Fibroblast of lung (primary cell): ENCODE measurements around the gene GRHPR. TPM values are rescaled to one million over a fixed set of nuclear protein-coding genes. Genes with fewer than 3 reads are reported as not detected.
A peak's percentile ranks its signal among the peaks of the same experiment; 100 is the strongest.

Experiments
- DNase-seq, 2 donors: peaks; one replicate each; pipeline versions ENCODE4 v3.0.0 to v3.0.0-alpha.2; 2010; ENCODE audit warnings: low read depth in 2 of 2
- H2AFZ ChIP-seq: 2 replicates; pipeline ENCODE4 v1.5.1; 2012; ENCODE audit warnings: low read length, control low read depth, inconsistent platforms
- H3K27ac ChIP-seq: 2 replicates; pipeline ENCODE4 v1.5.1; 2011; ENCODE audit warnings: low read length, control low read depth; ENCODE audit not compliant: insufficient read depth
- H3K27me3 ChIP-seq: 2 replicates; pipeline ENCODE4 v1.5.1; 2011; ENCODE audit warnings: mild to moderate bottlenecking, low read length; ENCODE audit not compliant: control insufficient read depth, insufficient read depth
- H3K36me3 ChIP-seq: 2 replicates; pipeline ENCODE4 v1.5.1; 2011; ENCODE audit warnings: low read length; ENCODE audit not compliant: control insufficient read depth, insufficient read depth
- H3K4me1 ChIP-seq: 2 replicates; pipeline ENCODE4 v1.5.1; 2011; ENCODE audit warnings: low read length; ENCODE audit not compliant: control insufficient read depth, insufficient read depth; ENCODE audit errors: extremely low read depth
- H3K4me2 ChIP-seq: 2 replicates; pipeline ENCODE4 v1.5.1; 2011; ENCODE audit warnings: low read length, control low read depth; ENCODE audit not compliant: insufficient read depth; ENCODE audit errors: extremely low read depth
- H3K4me3 ChIP-seq, 4 experiments: fragments of 200-600 bp in 1 of 4; sonication (generic) in 1 of 4; replicated peaks in 1 of 4; 2 replicates each; pipeline ENCODE4 v1.5.1; 2011 to 2016; ENCODE audit warnings: low read length in 4 of 4, low read depth in 3 of 4, mild to moderate bottlenecking in 3 of 4, control low read depth in 2 of 4, inconsistent platforms in 1 of 4, mixed read lengths in 1 of 4; ENCODE audit not compliant: insufficient read depth in 1 of 4; ENCODE audit errors: control extremely low read depth in 1 of 4
- H3K79me2 ChIP-seq: 2 replicates; pipeline ENCODE4 v1.5.1; 2012; ENCODE audit warnings: mild to moderate bottlenecking, low read length, inconsistent platforms; ENCODE audit not compliant: control insufficient read depth, insufficient read depth
- H3K9ac ChIP-seq: 2 replicates; pipeline ENCODE4 v1.5.1; 2011; ENCODE audit warnings: mild to moderate bottlenecking, low read length, control low read depth; ENCODE audit not compliant: insufficient read depth
- H3K9me3 ChIP-seq: 2 replicates; pipeline ENCODE4 v1.5.1; 2012; ENCODE audit warnings: low read depth, low read length; ENCODE audit not compliant: control insufficient read depth, insufficient read depth
- H4K20me1 ChIP-seq: 2 replicates; pipeline ENCODE4 v1.5.1; 2011; ENCODE audit warnings: low read length; ENCODE audit not compliant: control insufficient read depth, insufficient read depth; ENCODE audit errors: extremely low read depth
- EZH2 ChIP-seq: IDR thresholded peaks from 2 replicates; pipeline ENCODE4 v1.5.1; 2012; ENCODE audit warnings: low read length, control low read depth, mild to moderate bottlenecking; ENCODE audit errors: missing control alignments
- polyA plus RNA-seq, 2 donors: library from polyadenylated mRNA; depleted of rRNA in 1 of 2; stranded (reverse) in 1 of 2; unstranded in 1 of 2; fragments of >200 nt; gene quantifications; 2 replicates each; pipeline ENCODE4 v1.2.1, GENCODE V29; 2011 to 2012; ENCODE audit warnings: missing spikeins in 1 of 2
- total RNA-seq: library from RNA; depleted of rRNA; stranded (reverse); fragments of >200 nt; gene quantifications from 2 replicates; pipeline ENCODE4 v1.2.1, GENCODE V29; 2014
- TF ChIP-seq, protein P1 (sequence below), 2 donors: IDR thresholded peaks in 1 of 2; conservative IDR thresholded peaks in 1 of 2; 1 replicate in 1 of 2; 2 replicates in 1 of 2; pipeline ENCODE4 v1.5.1; 2011 to 2012; ENCODE audit warnings: low read length in 2 of 2, control low read depth in 1 of 2, inconsistent platforms in 1 of 2, low read depth in 1 of 2, mild to moderate bottlenecking in 1 of 2

The GRHPR gene
- total and polyA plus RNA-seq, 2 donors (not counting 1 experiment from before 2014, with no cell fraction given), result 107 to 108 TPM

GRCh38 chr9:37432020-37432419 is 9.5 kb downstream of the GRHPR start:
- H3K79me2 ChIP-seq, result no peaks in the 10 kb centered on the region

GRCh38 chr9:37433867-37434371 is 11.4 kb downstream of the GRHPR start:
- H3K4me1 ChIP-seq, result no peaks in the 10 kb centered on the region
- TF ChIP-seq EZH2, result no peak
- TF ChIP-seq, protein P1, sequence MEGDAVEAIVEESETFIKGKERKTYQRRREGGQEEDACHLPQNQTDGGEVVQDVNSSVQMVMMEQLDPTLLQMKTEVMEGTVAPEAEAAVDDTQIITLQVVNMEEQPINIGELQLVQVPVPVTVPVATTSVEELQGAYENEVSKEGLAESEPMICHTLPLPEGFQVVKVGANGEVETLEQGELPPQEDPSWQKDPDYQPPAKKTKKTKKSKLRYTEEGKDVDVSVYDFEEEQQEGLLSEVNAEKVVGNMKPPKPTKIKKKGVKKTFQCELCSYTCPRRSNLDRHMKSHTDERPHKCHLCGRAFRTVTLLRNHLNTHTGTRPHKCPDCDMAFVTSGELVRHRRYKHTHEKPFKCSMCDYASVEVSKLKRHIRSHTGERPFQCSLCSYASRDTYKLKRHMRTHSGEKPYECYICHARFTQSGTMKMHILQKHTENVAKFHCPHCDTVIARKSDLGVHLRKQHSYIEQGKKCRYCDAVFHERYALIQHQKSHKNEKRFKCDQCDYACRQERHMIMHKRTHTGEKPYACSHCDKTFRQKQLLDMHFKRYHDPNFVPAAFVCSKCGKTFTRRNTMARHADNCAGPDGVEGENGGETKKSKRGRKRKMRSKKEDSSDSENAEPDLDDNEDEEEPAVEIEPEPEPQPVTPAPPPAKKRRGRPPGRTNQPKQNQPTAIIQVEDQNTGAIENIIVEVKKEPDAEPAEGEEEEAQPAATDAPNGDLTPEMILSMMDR (conservative IDR thresholded peaks at IDR 0.05 in 1 of 2, IDR thresholded peaks at IDR 0.05 in 1 of 2; ENCODE audit: low read depth in 1 of 2, low read length in 2 of 2), result no peak
- H3K9me3 ChIP-seq, result no peaks in the 10 kb centered on the region
- H3K4me2 ChIP-seq, result no peak overlapping the region
- no peaks in the 10 kb centered on the region for H3K79me2 ChIP-seq
- no peaks in the 10 kb centered on the region for H3K27me3 ChIP-seq
- H4K20me1 ChIP-seq, result no peaks in the 10 kb centered on the region
- no peak overlapping the region for H3K4me3 ChIP-seq
- no peak overlapping the region for H3K9ac ChIP-seq
- H3K36me3 ChIP-seq, result peaks cover 31% of the 10 kb centered on the region
- peak; percentile 25 to 28 for DNase-seq
- no peak overlapping the region for H2AFZ ChIP-seq
- no peak overlapping the region for H3K27ac ChIP-seq

More at GRCh38 chr9:37432020-37432419, 9.5 kb downstream of the GRHPR start:
- no peaks in the 10 kb centered on the region for H3K9me3 ChIP-seq
- no peaks in the 10 kb centered on the region for H3K4me1 ChIP-seq
- no peak overlapping the region for H3K4me3 ChIP-seq
- no peak for DNase-seq
- no peak overlapping the region for H3K27ac ChIP-seq
- H2AFZ ChIP-seq, result no peak overlapping the region
- H3K9ac ChIP-seq, result no peak overlapping the region
- H4K20me1 ChIP-seq, result no peaks in the 10 kb centered on the region
- H3K27me3 ChIP-seq, result no peaks in the 10 kb centered on the region
- peaks cover 32% of the 10 kb centered on the region for H3K36me3 ChIP-seq
- no peak overlapping the region for H3K4me2 ChIP-seq
- no peak for TF ChIP-seq EZH2
- TF ChIP-seq, protein P1 (conservative IDR thresholded peaks at IDR 0.05 in 1 of 2, IDR thresholded peaks at IDR 0.05 in 1 of 2; ENCODE audit: low read depth in 1 of 2, low read length in 2 of 2), result no peak

GRCh38 chr9:37436540-37436939 is 14.0 kb downstream of the GRHPR start:
- TF ChIP-seq EZH2, result no peak
- TF ChIP-seq, protein P1 (conservative IDR thresholded peaks at IDR 0.05 in 1 of 2, IDR thresholded peaks at IDR 0.05 in 1 of 2; ENCODE audit: low read depth in 1 of 2, low read length in 2 of 2), result no peak
- Histone ChIP-seq H3K4me1 (no peaks in the 10 kb centered on the region), H3K36me3 (peaks cover 27% of the 10 kb centered on the region), H2AFZ (no peak overlapping the region), H3K4me2 (no peak overlapping the region), H3K27me3 (no peaks in the 10 kb centered on the region), H3K27ac (no peak overlapping the region), H4K20me1 (no peaks in the 10 kb centered on the region), H3K9ac (no peak overlapping the region), H3K79me2 (no peaks in the 10 kb centered on the region), H3K4me3 (no peak overlapping the region), H3K9me3 (no peaks in the 10 kb centered on the region)
- DNase-seq, result no peak
